BE2C (cell line): ENCODE measurements around the gene RPS6KA1.
"Not testable (repeated sequence)": the region's sequence is repeated elsewhere in the genome, so short reads cannot be mapped to it uniquely, and the experiment has no call there.

Experiments
- DNase-seq: peaks from one replicate; pipeline ENCODE4 v3.0.0-alpha.2; 2020
- H3K27me3 ChIP-seq: fragments of 250-450 bp; sonication (Bioruptor Pico); 2 replicates; pipeline ENCODE4 v1.5.1; 2020; ENCODE audit warnings: mild to moderate bottlenecking
- H3K36me3 ChIP-seq: fragments of 250-450 bp; sonication (Bioruptor Pico); 2 replicates; pipeline ENCODE4 v1.5.1; 2020; ENCODE audit warnings: mild to moderate bottlenecking
- H3K4me1 ChIP-seq: fragments of 250-450 bp; sonication (Bioruptor Pico); 2 replicates; pipeline ENCODE4 v1.5.1; 2020
- H3K4me3 ChIP-seq: 2 replicates; pipeline ENCODE4 v1.5.1; 2011; ENCODE audit warnings: low read depth, low read length
- H3K9me3 ChIP-seq: fragments of 250-450 bp; sonication (Bioruptor Pico); 2 replicates; pipeline ENCODE4 v1.5.1; 2020
- TF ChIP-seq, protein P1 (sequence below): IDR thresholded peaks from 2 replicates; pipeline ENCODE4 v1.5.1; 2012; ENCODE audit warnings: mild to moderate bottlenecking, low read depth, low read length

The RPS6KA1 gene

DNA sequence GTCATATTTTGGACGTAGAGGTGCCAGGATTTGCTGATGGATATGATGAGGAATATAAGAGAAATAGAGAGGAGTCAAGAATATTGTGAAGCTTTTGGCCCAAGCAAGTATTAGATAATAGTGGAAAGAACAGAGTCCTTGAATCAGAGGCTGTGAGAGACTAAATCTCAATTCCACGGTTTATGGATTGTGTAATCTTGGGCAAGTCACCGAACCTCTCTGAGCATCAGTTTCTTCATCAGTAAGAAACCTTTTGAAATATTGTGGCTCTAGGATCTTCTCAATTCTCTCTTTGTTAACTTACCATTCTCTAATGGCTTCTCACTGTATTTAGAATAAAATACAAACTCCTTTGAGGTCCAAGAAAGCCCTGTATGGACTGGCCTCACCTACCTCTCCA is 77.6 kb downstream of the RPS6KA1 start:
- no peaks in the 10 kb centered on the region for H3K27me3 ChIP-seq
- TF ChIP-seq, protein P1, sequence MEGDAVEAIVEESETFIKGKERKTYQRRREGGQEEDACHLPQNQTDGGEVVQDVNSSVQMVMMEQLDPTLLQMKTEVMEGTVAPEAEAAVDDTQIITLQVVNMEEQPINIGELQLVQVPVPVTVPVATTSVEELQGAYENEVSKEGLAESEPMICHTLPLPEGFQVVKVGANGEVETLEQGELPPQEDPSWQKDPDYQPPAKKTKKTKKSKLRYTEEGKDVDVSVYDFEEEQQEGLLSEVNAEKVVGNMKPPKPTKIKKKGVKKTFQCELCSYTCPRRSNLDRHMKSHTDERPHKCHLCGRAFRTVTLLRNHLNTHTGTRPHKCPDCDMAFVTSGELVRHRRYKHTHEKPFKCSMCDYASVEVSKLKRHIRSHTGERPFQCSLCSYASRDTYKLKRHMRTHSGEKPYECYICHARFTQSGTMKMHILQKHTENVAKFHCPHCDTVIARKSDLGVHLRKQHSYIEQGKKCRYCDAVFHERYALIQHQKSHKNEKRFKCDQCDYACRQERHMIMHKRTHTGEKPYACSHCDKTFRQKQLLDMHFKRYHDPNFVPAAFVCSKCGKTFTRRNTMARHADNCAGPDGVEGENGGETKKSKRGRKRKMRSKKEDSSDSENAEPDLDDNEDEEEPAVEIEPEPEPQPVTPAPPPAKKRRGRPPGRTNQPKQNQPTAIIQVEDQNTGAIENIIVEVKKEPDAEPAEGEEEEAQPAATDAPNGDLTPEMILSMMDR, result no peak
- H3K9me3 ChIP-seq, result no peaks in the 10 kb centered on the region
- H3K4me1 ChIP-seq, result no peaks in the 10 kb centered on the region
- DNase-seq, result no peak
- H3K36me3 ChIP-seq, result no peaks in the 10 kb centered on the region
- no peak overlapping the region for H3K4me3 ChIP-seq

DNA sequence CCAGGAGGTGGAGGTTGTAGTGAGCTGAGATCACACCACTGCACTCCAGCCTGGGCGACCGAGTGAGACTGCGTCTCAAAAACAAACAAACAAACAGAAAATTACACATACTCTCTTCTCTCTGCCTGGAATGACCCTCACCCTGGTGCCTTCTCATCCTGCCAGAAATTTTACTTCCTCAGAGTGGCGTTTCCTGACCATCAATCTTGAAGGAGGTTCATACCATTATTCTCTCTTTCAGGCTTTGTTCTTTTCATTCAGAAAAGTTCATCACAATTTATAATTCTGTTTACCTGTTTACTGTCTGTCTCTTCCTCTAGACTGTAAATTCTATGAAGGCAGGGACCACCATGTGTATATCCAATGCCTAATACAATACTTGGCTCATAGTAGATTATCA is 79.3 kb downstream of the RPS6KA1 start:
- Histone ChIP-seq H3K4me3 (no peak overlapping the region), H3K27me3 (no peaks in the 10 kb centered on the region), H3K4me1 (no peaks in the 10 kb centered on the region), H3K9me3 (no peaks in the 10 kb centered on the region), H3K36me3 (no peaks in the 10 kb centered on the region)
- TF ChIP-seq, protein P1, result no peak
- DNase-seq, result no peak

DNA sequence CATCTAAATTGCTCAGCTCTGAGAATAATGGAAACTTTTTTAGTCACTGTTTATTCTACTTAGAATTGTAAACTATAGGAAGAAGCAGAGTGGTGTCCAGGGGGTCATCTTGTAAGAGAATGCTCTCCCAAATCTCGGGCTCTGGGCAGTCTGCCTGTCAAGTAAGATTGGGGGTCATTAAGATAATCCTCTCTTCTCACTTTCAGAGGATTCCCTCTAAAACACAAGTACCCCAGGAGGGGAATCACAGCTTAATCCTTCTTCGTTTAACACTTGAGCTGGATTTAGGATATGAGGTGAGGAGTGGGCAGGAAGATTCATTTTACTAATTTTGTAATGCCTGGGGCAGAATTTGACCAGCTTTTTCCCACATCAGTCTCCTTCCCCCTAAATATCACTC is 81.2 kb downstream of the RPS6KA1 start:
- H3K4me3 ChIP-seq, result no peak overlapping the region
- H3K4me1 ChIP-seq, result no peaks in the 10 kb centered on the region
- TF ChIP-seq, protein P1, result no peak
- no peak for DNase-seq
- H3K9me3 ChIP-seq, result no peaks in the 10 kb centered on the region
- H3K36me3 ChIP-seq, result no peaks in the 10 kb centered on the region
- H3K27me3 ChIP-seq, result no peaks in the 10 kb centered on the region

DNA sequence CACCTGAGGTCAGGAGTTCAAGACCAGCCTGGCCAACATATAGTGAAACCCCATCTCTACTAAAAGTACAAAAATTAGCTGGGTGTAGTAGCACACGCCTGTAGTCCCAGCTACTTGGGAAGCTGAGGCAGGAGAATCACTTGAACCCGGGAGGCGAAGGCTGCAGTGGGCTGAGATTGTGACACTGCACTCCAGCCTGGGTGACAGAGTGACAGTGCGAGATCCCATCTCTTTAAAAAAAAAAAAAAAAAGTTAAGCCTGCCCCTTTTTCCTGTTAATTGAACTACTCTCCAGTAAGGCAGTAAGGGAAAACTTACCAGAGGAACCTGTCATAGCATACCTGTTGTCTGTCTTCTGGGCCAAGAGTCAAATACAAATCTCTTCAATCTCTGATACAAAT is 83.1 kb downstream of the RPS6KA1 start:
- not testable (repeated sequence) for H3K4me3 ChIP-seq, H3K4me1 ChIP-seq, H3K27me3 ChIP-seq, DNase-seq, H3K9me3 ChIP-seq, H3K36me3 ChIP-seq

DNA sequence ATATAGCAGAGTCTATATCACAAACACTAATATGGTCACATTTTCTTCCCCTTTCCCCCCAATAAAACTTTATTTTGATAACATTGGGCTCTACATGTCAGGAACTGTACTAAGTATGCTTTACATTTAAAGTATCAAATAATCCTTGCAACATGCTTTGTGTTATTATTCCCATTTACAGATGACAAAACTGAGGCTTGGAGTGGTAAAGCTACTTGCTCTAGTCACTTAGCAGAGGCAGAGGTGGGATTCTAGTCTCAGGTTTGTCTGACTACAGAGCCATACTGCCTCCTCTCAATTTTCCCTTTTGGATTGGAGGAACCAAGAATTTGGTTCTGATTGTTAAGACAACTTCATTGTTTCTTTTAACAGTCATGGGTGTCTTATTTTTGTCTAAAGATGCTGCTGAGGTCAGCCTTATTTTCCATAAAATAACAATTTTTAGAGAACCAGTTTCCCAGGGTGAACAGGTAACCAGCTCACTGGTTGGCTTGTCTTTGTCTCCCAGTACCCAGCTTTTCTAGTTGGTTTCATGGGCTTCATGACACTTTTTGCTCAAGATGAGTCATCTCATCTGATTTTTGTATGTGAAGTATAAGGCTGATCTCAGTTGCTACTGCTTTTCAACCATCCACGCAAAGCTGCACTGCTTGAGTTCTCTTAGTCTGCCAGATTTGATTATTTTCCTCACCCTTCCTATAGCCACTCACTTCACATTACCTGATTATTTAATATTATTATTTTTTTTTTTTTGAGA is 85.3 kb downstream of the RPS6KA1 start:
- no peaks in the 10 kb centered on the region for H3K27me3 ChIP-seq
- H3K36me3 ChIP-seq, result no peaks in the 10 kb centered on the region
- no peaks in the 10 kb centered on the region for H3K9me3 ChIP-seq
- no peaks in the 10 kb centered on the region for H3K4me1 ChIP-seq
- no peak for DNase-seq
- TF ChIP-seq, protein P1, result no peak
- no peak overlapping the region for H3K4me3 ChIP-seq

DNA sequence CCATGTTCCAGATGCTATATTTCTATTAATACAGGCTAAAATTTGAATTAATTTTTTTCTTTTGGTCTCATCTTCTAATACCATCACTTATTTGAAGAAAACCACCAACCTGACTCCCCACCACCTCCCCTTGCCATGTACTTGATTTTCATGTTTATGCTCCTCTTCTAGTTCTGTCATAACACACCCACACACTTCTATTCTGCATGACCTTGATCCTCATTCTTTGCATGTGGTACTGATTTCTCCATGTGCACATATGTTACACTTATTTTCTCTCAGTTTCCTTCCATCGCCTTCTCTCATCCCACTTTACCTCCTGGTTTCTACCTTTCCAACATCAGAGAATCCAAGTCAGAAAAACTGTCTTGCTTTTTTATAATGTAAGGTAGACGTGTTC is 87.3 kb downstream of the RPS6KA1 start:
- H3K27me3 ChIP-seq, result no peaks in the 10 kb centered on the region
- TF ChIP-seq, protein P1, result no peak
- no peaks in the 10 kb centered on the region for H3K9me3 ChIP-seq
- no peak overlapping the region for H3K4me3 ChIP-seq
- no peaks in the 10 kb centered on the region for H3K4me1 ChIP-seq
- no peaks in the 10 kb centered on the region for H3K36me3 ChIP-seq
- DNase-seq, result no peak
